GM12891 (cell line): ENCODE results near the gene VMO1.

Experiments
- POLR2A ChIP-seq: IDR thresholded peaks from 2 replicates; pipeline ENCODE4 v1.6.1; 2011; ENCODE audit warnings: low read depth, low read length, control low read depth
- SPI1 ChIP-seq: IDR thresholded peaks from 2 replicates; pipeline ENCODE4 v1.6.1; 2011; ENCODE audit warnings: low read depth, low read length, control low read depth

GRCh38 chr17:4742629-4743028, 43.5 kb downstream of the VMO1 start:
- TF ChIP-seq POLR2A (no peak), SPI1 (no peak)
